Left lung (tissue), 10 donors: ENCODE results near the gene PTPRS. TPM values are rescaled to one million over a fixed set of nuclear protein-coding genes. Genes with fewer than 3 reads are reported as not detected.
A peak's percentile ranks its signal among the peaks of the same experiment; 100 is the strongest.

ENCODE experiments used
- ATAC-seq: fragments of 200-7000 bp; cut with Tn5 transposase; one replicate; pipeline ENCODE4 v1.9.1; 2020; ENCODE audit warnings: moderate library complexity
- DNase-seq, 4 donors: peaks; one replicate each; pipeline ENCODE4 v3.0.0-alpha.2; 2013 to 2020
- H3K27ac ChIP-seq, 2 donors: fragments of 200-600 bp; sonication (generic) in 1 of 2; one replicate each; pipeline versions ENCODE4 v1.5.0 to v1.8.0; 2020 to 2021
- H3K27me3 ChIP-seq, 2 donors: fragments of 200-600 bp; sonication (generic) in 1 of 2; one replicate each; pipeline versions ENCODE4 v1.5.0 to v1.8.0; 2020 to 2021
- H3K36me3 ChIP-seq, 2 donors: fragments of 200-600 bp; sonication (generic) in 1 of 2; one replicate each; pipeline versions ENCODE4 v1.5.0 to v1.8.0; 2020 to 2021
- H3K4me1 ChIP-seq, 2 donors: fragments of 200-600 bp; one replicate each; pipeline ENCODE4 v1.8.0; 2021
- H3K4me3 ChIP-seq, 2 donors: fragments of 200-600 bp; sonication (generic) in 1 of 2; one replicate each; pipeline versions ENCODE4 v1.5.0 to v1.8.0; 2020 to 2021; ENCODE audit warnings: mild to moderate bottlenecking in 1 of 2
- H3K9me3 ChIP-seq, 2 donors: fragments of 200-600 bp; sonication (generic) in 1 of 2; one replicate each; pipeline versions ENCODE4 v1.5.0 to v1.8.0; 2020 to 2021
- CTCF ChIP-seq, 2 donors: fragments of 200-600 bp; sonication (generic) in 1 of 2; IDR thresholded peaks; one replicate each; pipeline versions ENCODE4 v1.5.0 to v1.8.0; 2021; ENCODE audit warnings: antibody characterized with exemption in 2 of 2
- intact Hi-C, 2 donors: fragments of 100-400 bp; cut with DNase I; formaldehyde crosslinking; loops; one replicate each; pipeline versions ENCODE4 v1.11.2 to v1.14.2; 2022
- polyA plus RNA-seq, 6 donors: library from polyadenylated mRNA; unstranded; fragments of 120-200 nt; gene quantifications; one replicate each; pipeline ENCODE4 v1.2.1, GENCODE V29; 2013; ENCODE audit not compliant: insufficient read length in 6 of 6
- total RNA-seq, 2 donors: library from RNA; stranded (reverse); fragmentation: NEBNext Ultra II Directional; extraction: Animal tissue kit (Norgen Biotek cat#: 25700); gene quantifications; one replicate each; pipeline ENCODE4 v1.2.1, GENCODE V29; 2021
- donor health status: DM: no; HTN: yes; CAD: no.
- donor health status: DM: no; HTN: no; CAD: no.

PTPRS gene
- total and polyA plus RNA-seq, 8 donors, result 61.7 to 97.9 (median 75.3) TPM

- Histone ChIP-seq H3K36me3 (no peaks in the 10 kb centered on the region), H3K9me3 (peaks cover 0 to 4% of the 10 kb centered on the region in 2 donors), H3K4me1 (no peaks in the 10 kb centered on the region), H3K27ac (no peak overlapping the region), H3K4me3 (no peak overlapping the region), H3K27me3 (peaks cover 0 to 63% of the 10 kb centered on the region in 2 donors)
- TF ChIP-seq CTCF (IDR thresholded peaks at IDR 0.05), result no peak
- intact Hi-C loops, result no loop called here
- ATAC-seq (no peak), DNase-seq (no peak)
These were observed 17.2 kb downstream of the PTPRS start for GRCh38 chr19:5323475-5323811.

DNA sequence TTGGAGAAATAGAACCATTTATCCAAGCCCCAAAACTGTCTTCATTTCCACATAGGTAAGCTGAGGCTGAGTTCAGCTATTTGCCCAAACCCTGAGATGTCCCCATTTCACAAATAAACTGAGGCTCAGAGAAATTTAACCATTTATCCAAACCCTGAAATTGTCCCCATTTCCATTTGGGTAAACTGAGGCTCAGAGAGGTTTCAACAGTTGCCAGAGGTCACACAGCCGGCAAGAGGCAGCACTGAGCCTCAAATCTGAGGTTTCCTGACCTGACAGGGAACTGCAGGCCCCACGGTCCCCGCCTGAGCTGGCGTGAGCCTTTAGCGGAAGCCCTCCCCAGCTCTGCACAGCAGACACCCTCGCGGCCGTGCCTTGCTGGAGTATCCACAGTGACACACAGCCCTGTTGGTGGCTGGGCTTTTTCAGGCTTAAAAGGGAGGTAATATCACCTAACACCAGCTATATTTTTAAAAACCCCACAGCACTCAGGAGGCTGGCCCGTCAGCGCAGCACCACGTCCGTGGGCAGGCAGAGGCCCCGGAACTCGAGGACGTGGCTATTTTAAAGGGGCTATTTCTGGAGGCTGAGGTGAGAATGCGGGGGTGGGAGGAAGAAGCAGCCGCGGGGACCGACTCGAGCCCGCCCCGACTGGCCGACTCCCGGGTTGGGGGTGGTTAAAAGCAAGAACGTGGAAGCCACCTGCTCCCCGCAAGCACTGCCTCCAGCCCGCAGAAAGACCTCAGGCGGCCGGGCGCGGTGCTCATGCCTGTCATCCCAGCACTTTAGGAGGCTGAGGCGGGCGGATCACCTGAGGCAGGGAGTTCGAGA is 18.5 kb downstream of the PTPRS start:
- no peak for ATAC-seq

DNA sequence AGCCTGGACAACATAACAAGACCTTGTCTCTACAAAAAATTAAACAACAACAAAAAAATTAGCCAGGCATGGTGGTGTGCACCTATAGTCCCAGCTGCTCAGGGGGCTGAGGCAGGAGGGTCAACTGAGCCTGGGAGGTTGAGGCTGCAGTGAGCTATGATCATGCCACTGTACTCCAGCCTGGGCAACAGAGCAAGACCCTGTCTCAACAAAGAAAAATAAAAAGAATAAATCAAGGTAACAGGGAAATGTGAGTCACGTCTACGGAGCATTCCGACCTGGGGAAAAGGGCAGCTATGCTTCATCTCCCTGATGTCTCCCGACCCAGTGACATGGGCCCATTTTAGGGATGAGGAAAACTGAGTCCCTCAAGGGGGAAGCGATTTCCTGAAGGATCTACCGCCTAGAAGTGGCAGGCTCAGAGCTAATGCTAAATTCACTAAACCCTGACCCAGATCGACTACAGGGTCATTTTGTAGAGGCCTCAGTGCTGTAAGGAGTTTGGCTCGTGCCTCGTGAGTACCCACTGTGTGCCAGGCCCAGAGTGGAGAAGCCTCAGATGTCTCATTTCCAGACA is 19.5 kb downstream of the PTPRS start:
- no peak overlapping the region for H3K4me3 ChIP-seq
- peaks cover 0 to 59% of the 10 kb centered on the region in 2 donors for H3K27me3 ChIP-seq
- intact Hi-C loops, result no loop called here
- no peaks in the 10 kb centered on the region for H3K36me3 ChIP-seq
- DNase-seq (no peak), ATAC-seq (no peak)
- TF ChIP-seq CTCF (IDR thresholded peaks at IDR 0.05), result no peak
- no peaks in the 10 kb centered on the region for H3K4me1 ChIP-seq
- peaks cover 0 to 4% of the 10 kb centered on the region in 2 donors for H3K9me3 ChIP-seq
- H3K27ac ChIP-seq, result no peak overlapping the region

More for the DNA sequence above, 18.5 kb downstream of the PTPRS start:
- no peak overlapping the region for H3K4me3 ChIP-seq
- H3K27me3 ChIP-seq, result peaks cover 0 to 67% of the 10 kb centered on the region in 2 donors
- DNase-seq, result peak in 1 of 4 donors; percentile 54
- H3K27ac ChIP-seq, result no peak overlapping the region
- intact Hi-C loops, result no loop called here
- no peaks in the 10 kb centered on the region for H3K4me1 ChIP-seq
- no peak for TF ChIP-seq CTCF (IDR thresholded peaks at IDR 0.05)
- H3K9me3 ChIP-seq, result peaks cover 0 to 4% of the 10 kb centered on the region in 2 donors
- H3K36me3 ChIP-seq, result no peaks in the 10 kb centered on the region

DNA sequence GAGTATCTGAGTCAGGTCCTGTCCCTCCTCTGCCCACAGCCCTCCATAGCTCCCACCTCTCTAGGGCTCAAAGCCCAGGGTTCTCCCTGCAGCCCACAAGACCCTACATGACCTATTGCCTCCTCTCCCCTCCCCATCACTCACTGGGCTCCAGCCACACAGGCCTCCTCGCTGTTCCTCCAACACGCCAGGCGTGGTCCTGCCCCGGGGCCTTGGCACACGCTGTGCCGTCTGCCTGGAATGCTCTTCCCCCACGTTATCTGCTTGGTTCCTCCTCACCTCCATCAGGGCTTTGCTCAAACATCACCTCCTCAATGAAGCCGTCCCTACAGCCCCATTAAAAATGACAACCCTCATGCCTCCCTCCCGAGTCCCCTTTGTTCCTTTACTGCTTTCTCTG is 21.1 kb downstream of the PTPRS start:
- no peak for ATAC-seq
- no peak for TF ChIP-seq CTCF (IDR thresholded peaks at IDR 0.05)
- H3K27ac ChIP-seq, result no peak overlapping the region

DNA sequence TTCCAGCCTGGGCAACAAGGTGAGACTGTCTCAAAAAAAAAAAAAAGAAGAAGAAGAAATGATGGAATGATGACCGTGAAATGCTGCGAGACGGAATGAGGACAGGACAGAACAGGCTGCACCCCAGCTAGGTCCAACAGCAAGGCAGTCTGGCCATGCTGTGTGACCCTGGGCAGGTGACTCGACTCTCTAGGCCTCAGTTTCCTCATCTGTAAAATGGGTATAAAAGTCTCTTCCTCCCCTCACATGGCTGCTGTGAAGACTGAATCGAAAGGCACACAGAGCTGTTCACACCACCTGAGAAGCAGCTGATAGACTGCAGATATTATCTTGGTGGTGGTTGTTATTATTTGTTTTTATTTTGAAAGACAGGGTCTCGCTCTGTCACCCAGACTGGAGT is 22.3 kb downstream of the PTPRS start:
- DNase-seq (no peak), ATAC-seq (no peak)
- Histone ChIP-seq H3K4me1 (no peaks in the 10 kb centered on the region), H3K27me3 (peaks cover 0 to 46% of the 10 kb centered on the region in 2 donors), H3K27ac (no peak overlapping the region), H3K4me3 (no peak overlapping the region), H3K36me3 (no peaks in the 10 kb centered on the region), H3K9me3 (no peaks in the 10 kb centered on the region)
- no peak for TF ChIP-seq CTCF (IDR thresholded peaks at IDR 0.05)
- intact Hi-C loops, result no loop called here

More for the DNA sequence above, 21.1 kb downstream of the PTPRS start:
- Histone ChIP-seq H3K4me3 (no peak overlapping the region), H3K9me3 (no peaks in the 10 kb centered on the region), H3K36me3 (no peaks in the 10 kb centered on the region), H3K27me3 (peaks cover 0 to 49% of the 10 kb centered on the region in 2 donors), H3K4me1 (no peaks in the 10 kb centered on the region)
- intact Hi-C loops, result no loop called here
- DNase-seq, result no peak
